GM12878 (cell line): ENCODE results near the gene NMB. TPM values are rescaled to one million over a fixed set of nuclear protein-coding genes. Genes with fewer than 3 reads are reported as not detected.
"Not testable (repeated sequence)": the region's sequence is repeated elsewhere in the genome, so short reads cannot be mapped to it uniquely, and the experiment has no call there.

Experiments
- ATAC-seq: fragments of 200-7000 bp; cut with Tn5 transposase; 3 replicates; pipeline ENCODE4 v1.9.1; 2020; ENCODE audit warnings: mild to moderate bottlenecking, moderate library complexity
- BruUV-seq: library from RNA; stranded (reverse); fragments of 400-500 nt; replicated peaks from 2 replicates; lab custom pipeline; 2021; lab: Mats Ljungman, UMichigan
- CTCF ChIA-PET: fragments of 300-600 bp; sonication (Branson Sonifier 250); formaldehyde crosslinking; extraction: SDS; loops from one replicate; lab custom pipeline; 2021; ENCODE audit warnings: inconsistent platforms; lab: Yijun Ruan, JAX
- POLR2A ChIA-PET: fragments of 350-600 bp; formaldehyde crosslinking; extraction: SDS; loops from one replicate; lab custom pipeline; 2021; ENCODE audit warnings: inconsistent platforms; lab: Charles Lee
- RAD21 ChIA-PET: fragments of 300-600 bp; sonication (Branson Sonifier 250); formaldehyde crosslinking; loops from one replicate; lab custom pipeline; 2023; ENCODE audit warnings: antibody characterized with exemption; ENCODE audit not compliant: unreplicated experiment; lab: Charles Lee
- SMC1A ChIA-PET: fragments of 300-600 bp; sonication (Branson Sonifier 250); formaldehyde crosslinking; loops from one replicate; lab custom pipeline; 2023; ENCODE audit not compliant: unreplicated experiment, uncharacterized antibody; lab: Charles Lee
- DNase-seq: peaks from one replicate; pipeline ENCODE4 v3.0.0-alpha.2; 2011; ENCODE audit warnings: low read depth, low spot score
- FAIRE-seq: peaks from 3 replicates; lab custom pipeline; 2011; peaks lifted over from hg19 to GRCh38; lab: Jason Lieb, UNC
- H2AFZ ChIP-seq: 2 replicates; pipeline ENCODE4 v1.6.0; 2011; ENCODE audit warnings: low read depth, low read length, control low read depth; ENCODE audit not compliant: control insufficient read depth
- H3K27ac ChIP-seq: 2 replicates; pipeline ENCODE4 v1.5.1; 2011; ENCODE audit warnings: control low read depth; ENCODE audit not compliant: control insufficient read depth, insufficient read depth
- H3K27me3 ChIP-seq, 2 experiments: replicated peaks in 1 of 2; 2 replicates each; pipeline versions ENCODE4 v1.6.0 to v1.6.1; 2011; ENCODE audit warnings: low read length in 1 of 2; ENCODE audit not compliant: control insufficient read depth in 2 of 2, insufficient read depth in 2 of 2
- H3K36me3 ChIP-seq, 2 experiments: 2 replicates each; pipeline ENCODE4 v1.5.1; 2011; ENCODE audit warnings: low read length in 1 of 2; ENCODE audit not compliant: control insufficient read depth in 2 of 2, insufficient read depth in 2 of 2
- H3K4me1 ChIP-seq: 2 replicates; pipeline ENCODE4 v1.6.1; 2011; ENCODE audit warnings: mild to moderate bottlenecking, low read length, moderate library complexity, mixed read lengths; ENCODE audit not compliant: control insufficient read depth, insufficient read depth
- H3K4me2 ChIP-seq: 2 replicates; pipeline ENCODE4 v1.6.0; 2011; ENCODE audit warnings: control low read depth; ENCODE audit not compliant: control insufficient read depth, insufficient read depth
- H3K4me3 ChIP-seq: fragments of 200-600 bp; sonication (generic); 2 replicates; pipeline ENCODE4 v1.5.1; 2016
- H3K79me2 ChIP-seq: 2 replicates; pipeline ENCODE4 v1.6.0; 2011; ENCODE audit warnings: low read length; ENCODE audit not compliant: control insufficient read depth, insufficient read depth
- H3K9ac ChIP-seq: 2 replicates; pipeline ENCODE4 v1.8.0; 2011; ENCODE audit warnings: low read length, control low read depth, mixed read lengths; ENCODE audit not compliant: control insufficient read depth, insufficient read depth
- H3K9me3 ChIP-seq: replicated peaks from 3 replicates; pipeline ENCODE4 v1.5.1; 2011; ENCODE audit warnings: mild to moderate bottlenecking, low read length; ENCODE audit not compliant: control insufficient read depth, insufficient read depth
- H4K20me1 ChIP-seq: 2 replicates; pipeline ENCODE4 v1.6.0; 2011; ENCODE audit not compliant: control insufficient read depth, insufficient read depth
- CBX5 ChIP-seq: sonication (generic); IDR thresholded peaks from 2 replicates; pipeline ENCODE4 v1.6.1; 2016; ENCODE audit warnings: low read depth, moderate library complexity, mild to moderate bottlenecking, inconsistent platforms
- IRF4 ChIP-seq: IDR thresholded peaks from 2 replicates; pipeline ENCODE4 v1.6.1; 2011; ENCODE audit warnings: low read depth, low read length
- MEF2A ChIP-seq: IDR thresholded peaks from 2 replicates; pipeline ENCODE4 v1.6.1; 2011; ENCODE audit warnings: low read depth, mild to moderate bottlenecking, low read length, moderate library complexity; ENCODE audit not compliant: insufficient read depth
- MEF2B ChIP-seq: fragments of 450-650 bp; IDR thresholded peaks from 2 replicates; pipeline ENCODE4 v1.6.1; 2018; ENCODE audit warnings: mild to moderate bottlenecking, moderate library complexity; ENCODE audit not compliant: partially characterized antibody, poor library complexity, severe bottlenecking
- NR2F1 ChIP-seq: fragments of 450-650 bp; conservative IDR thresholded peaks from 2 replicates; pipeline ENCODE4 v1.6.1; 2017; ENCODE audit warnings: mild to moderate bottlenecking
- PAX8 ChIP-seq: fragments of 450-650 bp; IDR thresholded peaks from 2 replicates; pipeline ENCODE4 v1.6.1; 2017; ENCODE audit warnings: mild to moderate bottlenecking, moderate library complexity
- SUPT20H ChIP-seq: IDR thresholded peaks from 2 replicates; pipeline ENCODE4 v1.6.1; 2011; ENCODE audit warnings: low read depth, mild to moderate bottlenecking, low read length, moderate library complexity, borderline replicate concordance; ENCODE audit not compliant: control insufficient read depth
- ZNF274 ChIP-seq: IDR thresholded peaks from one replicate; pipeline ENCODE4 v1.8.0; 2011; ENCODE audit not compliant: insufficient read length, insufficient read depth
- WGBS: methylation state at CpG from one replicate; pipeline ENCODE4 v1.1.6; 2016; ENCODE audit warnings: low lambda C conversion rate; ENCODE audit not compliant: insufficient replicate concordance, insufficient coverage; ENCODE audit errors: missing lambda C conversion rate; 5-methylcytosine and 5-hydroxymethylcytosine counted together
- in situ Hi-C: fragments of 300-500 bp; cut with MboI; formaldehyde crosslinking; loops from 9 replicates; pipeline ENCODE4 v1.14.3; 2018; ENCODE audit warnings: mixed read lengths
- intact Hi-C: fragments of 100-400 bp; cut with micrococcal nuclease; formaldehyde crosslinking; loops from one replicate; pipeline ENCODE4 v1.14.2; 2022; ENCODE audit not compliant: unreplicated experiment
- polyA plus RNA-seq, 11 experiments: library from polyadenylated mRNA; depleted of rRNA in 4 of 11; unstranded in 6 of 11; stranded (reverse) in 5 of 11; fragments of >200 nt; fragmentation: Nextera tagmentation in 4 of 11; fragmentation: Illumina TruSeq in 1 of 11; extraction: Ambion mirVana in 4 of 11; extraction: Trizol in 1 of 11; gene quantifications; 1 replicate in 1 of 11; 2 replicates in 10 of 11; pipeline versions ENCODE4 v1.2.1 to v1.2.3, GENCODE V29; 2011 to 2016; ENCODE audit warnings: inconsistent platforms in 2 of 11, missing spikeins in 2 of 11, low read depth in 1 of 11
- total RNA-seq, 4 experiments: library from RNA; depleted of rRNA in 3 of 4; stranded (reverse); fragments of >200 nt in 3 of 4; fragmentation: Illumina TruSeq in 1 of 4; extraction: Trizol in 1 of 4; gene quantifications; 2 replicates each; pipeline versions ENCODE4 v1.2.1 to v1.2.3, GENCODE V29; 2013 to 2021
- TF ChIP-seq, protein P1 (sequence below): fragments of 450-650 bp; conservative IDR thresholded peaks from 2 replicates; pipeline ENCODE4 v1.6.1; 2017; ENCODE audit warnings: mild to moderate bottlenecking, moderate library complexity
- TF ChIP-seq, protein P2 (sequence below): fragments of 450-650 bp; IDR thresholded peaks from 2 replicates; pipeline ENCODE4 v1.6.1; 2017; ENCODE audit warnings: mild to moderate bottlenecking, moderate library complexity
- TF ChIP-seq, protein P3 (sequence below): IDR thresholded peaks from 2 replicates; pipeline ENCODE4 v1.6.1; 2012; ENCODE audit warnings: low read depth, low read length, improper control_type of control experiment

NMB gene
- total and polyA plus RNA-seq, 10 of the 15 experiments (the other 5 are each of a cell fraction or from before 2014, with no cell fraction given): 0.32 to 4.1 (median 1.6) TPM

DNA sequence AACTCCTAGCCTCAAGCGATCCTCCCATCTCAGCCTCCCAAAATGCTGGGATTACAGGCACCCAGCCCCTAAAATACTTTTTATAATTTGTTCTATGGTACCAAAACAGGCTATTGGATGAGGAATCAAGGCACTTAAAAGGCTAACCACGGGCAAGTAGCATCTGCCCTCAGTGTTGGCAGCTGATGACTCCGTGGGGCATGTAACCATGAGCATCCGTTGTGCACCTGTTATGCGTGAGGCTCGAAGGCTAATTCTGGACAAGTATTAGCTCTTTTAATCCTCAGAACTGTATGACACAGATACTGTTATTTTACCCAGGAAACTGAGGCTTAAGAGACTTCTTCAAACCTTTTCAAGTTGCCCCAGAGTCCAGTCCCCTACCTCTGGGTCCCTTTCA is 14.2 kb downstream of the NMB start:
- CTCF ChIA-PET: interaction anchor here (0.6 to 1.2 kb wide), 2 partner anchors 45 to 691 kb away, joined by 3 to 5 read pairs; no protein-coding TSS in a partner anchor
- Histone ChIP-seq H3K79me2 (no peaks in the 10 kb centered on the region), H4K20me1 (peaks cover 2% of the 10 kb centered on the region; the same call in 1 of the 2 replicates), H2AFZ (no peak overlapping the region), H3K4me2 (no peak overlapping the region), H3K4me3 (no peak overlapping the region), H3K9me3 (no peaks in the 10 kb centered on the region), H3K9ac (no peak overlapping the region), H3K27ac (no peak overlapping the region), H3K36me3 (peaks cover 14 to 32% of the 10 kb centered on the region in 2 experiments), H3K4me1 (no peaks in the 10 kb centered on the region), H3K27me3 (no peaks in the 10 kb centered on the region)
- POLR2A ChIA-PET: no interaction called here
- RAD21 ChIA-PET: interaction anchor here (0.7 kb wide), 1 partner anchor 501 kb away, joined by 4 read pairs; no protein-coding TSS in a partner anchor
- TF ChIP-seq PAX8 (no peak), IRF4 (no peak), CBX5 (no peak), ZNF274 (no peak), MEF2B (no peak), NR2F1 (no peak), MEF2A (no peak), SUPT20H (no peak)
- TF ChIP-seq, protein P1, sequence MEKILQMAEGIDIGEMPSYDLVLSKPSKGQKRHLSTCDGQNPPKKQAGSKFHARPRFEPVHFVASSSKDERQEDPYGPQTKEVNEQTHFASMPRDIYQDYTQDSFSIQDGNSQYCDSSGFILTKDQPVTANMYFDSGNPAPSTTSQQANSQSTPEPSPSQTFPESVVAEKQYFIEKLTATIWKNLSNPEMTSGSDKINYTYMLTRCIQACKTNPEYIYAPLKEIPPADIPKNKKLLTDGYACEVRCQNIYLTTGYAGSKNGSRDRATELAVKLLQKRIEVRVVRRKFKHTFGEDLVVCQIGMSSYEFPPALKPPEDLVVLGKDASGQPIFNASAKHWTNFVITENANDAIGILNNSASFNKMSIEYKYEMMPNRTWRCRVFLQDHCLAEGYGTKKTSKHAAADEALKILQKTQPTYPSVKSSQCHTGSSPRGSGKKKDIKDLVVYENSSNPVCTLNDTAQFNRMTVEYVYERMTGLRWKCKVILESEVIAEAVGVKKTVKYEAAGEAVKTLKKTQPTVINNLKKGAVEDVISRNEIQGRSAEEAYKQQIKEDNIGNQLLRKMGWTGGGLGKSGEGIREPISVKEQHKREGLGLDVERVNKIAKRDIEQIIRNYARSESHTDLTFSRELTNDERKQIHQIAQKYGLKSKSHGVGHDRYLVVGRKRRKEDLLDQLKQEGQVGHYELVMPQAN: no peak
- TF ChIP-seq, protein P2, sequence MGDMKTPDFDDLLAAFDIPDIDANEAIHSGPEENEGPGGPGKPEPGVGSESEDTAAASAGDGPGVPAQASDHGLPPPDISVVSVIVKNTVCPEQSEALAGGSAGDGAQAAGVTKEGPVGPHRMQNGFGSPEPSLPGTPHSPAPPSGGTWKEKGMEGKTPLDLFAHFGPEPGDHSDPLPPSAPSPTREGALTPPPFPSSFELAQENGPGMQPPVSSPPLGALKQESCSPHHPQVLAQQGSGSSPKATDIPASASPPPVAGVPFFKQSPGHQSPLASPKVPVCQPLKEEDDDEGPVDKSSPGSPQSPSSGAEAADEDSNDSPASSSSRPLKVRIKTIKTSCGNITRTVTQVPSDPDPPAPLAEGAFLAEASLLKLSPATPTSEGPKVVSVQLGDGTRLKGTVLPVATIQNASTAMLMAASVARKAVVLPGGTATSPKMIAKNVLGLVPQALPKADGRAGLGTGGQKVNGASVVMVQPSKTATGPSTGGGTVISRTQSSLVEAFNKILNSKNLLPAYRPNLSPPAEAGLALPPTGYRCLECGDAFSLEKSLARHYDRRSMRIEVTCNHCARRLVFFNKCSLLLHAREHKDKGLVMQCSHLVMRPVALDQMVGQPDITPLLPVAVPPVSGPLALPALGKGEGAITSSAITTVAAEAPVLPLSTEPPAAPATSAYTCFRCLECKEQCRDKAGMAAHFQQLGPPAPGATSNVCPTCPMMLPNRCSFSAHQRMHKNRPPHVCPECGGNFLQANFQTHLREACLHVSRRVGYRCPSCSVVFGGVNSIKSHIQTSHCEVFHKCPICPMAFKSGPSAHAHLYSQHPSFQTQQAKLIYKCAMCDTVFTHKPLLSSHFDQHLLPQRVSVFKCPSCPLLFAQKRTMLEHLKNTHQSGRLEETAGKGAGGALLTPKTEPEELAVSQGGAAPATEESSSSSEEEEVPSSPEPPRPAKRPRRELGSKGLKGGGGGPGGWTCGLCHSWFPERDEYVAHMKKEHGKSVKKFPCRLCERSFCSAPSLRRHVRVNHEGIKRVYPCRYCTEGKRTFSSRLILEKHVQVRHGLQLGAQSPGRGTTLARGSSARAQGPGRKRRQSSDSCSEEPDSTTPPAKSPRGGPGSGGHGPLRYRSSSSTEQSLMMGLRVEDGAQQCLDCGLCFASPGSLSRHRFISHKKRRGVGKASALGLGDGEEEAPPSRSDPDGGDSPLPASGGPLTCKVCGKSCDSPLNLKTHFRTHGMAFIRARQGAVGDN: no peak
- TF ChIP-seq, protein P3, sequence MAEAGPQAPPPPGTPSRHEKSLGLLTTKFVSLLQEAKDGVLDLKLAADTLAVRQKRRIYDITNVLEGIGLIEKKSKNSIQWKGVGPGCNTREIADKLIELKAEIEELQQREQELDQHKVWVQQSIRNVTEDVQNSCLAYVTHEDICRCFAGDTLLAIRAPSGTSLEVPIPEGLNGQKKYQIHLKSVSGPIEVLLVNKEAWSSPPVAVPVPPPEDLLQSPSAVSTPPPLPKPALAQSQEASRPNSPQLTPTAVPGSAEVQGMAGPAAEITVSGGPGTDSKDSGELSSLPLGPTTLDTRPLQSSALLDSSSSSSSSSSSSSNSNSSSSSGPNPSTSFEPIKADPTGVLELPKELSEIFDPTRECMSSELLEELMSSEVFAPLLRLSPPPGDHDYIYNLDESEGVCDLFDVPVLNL: no peak
- intact Hi-C loops: no loop called here
- FAIRE-seq (no peak), DNase-seq (no peak), ATAC-seq (no peak)
- BruUV-seq: no TSS peak
- in situ Hi-C loops: no loop called here
- 96% methylated on average over 6 of the region's 6 CpGs for WGBS
- SMC1A ChIA-PET: interaction anchor here (1.1 kb wide), 1 partner anchor 13 kb away, joined by 3 read pairs; no protein-coding TSS in a partner anchor

DNA sequence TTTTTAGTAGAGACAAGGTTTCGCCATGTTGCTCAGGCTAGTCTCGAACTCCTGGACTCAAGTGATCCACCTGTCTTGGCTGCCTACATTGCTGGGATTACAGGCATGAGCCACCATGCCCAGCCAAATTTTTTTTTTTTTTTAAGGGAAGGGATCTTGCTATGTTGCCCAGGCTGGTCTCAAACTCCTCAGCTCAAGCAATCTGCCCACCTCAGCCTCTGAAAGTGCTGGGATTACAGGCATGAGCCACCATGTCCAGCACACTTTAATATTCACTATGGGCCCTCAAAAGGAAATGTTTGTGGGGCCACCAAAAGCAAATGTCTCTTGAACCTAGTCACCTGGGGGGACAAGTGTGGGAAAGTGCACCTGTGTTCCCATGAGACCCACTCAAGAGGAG is 15.4 kb downstream of the NMB start:
- H3K79me2 ChIP-seq, H3K9ac ChIP-seq, H3K9me3 ChIP-seq, H3K4me2 ChIP-seq, RAD21 ChIA-PET, in situ Hi-C loops, H3K4me3 ChIP-seq, H3K27me3 ChIP-seq, ATAC-seq, DNase-seq, H3K27ac ChIP-seq, H4K20me1 ChIP-seq, intact Hi-C loops, SMC1A ChIA-PET, BruUV-seq, FAIRE-seq, H2AFZ ChIP-seq, POLR2A ChIA-PET, H3K4me1 ChIP-seq: not testable (repeated sequence)
- WGBS: 97% methylated on average over 2 of the region's 2 CpGs
- CTCF ChIA-PET: interaction anchor here (0.6 to 1.8 kb wide), 4 partner anchors 11 to 1577 kb away, joined by 3 to 6 read pairs (median 4); partner anchors contain the start of gene WDR73
- peaks cover 10 to 23% of the 10 kb centered on the region in 2 experiments; a peak in 3 of 4 replicates for H3K36me3 ChIP-seq
